Measurements from ENCODE around the gene JAG2.

Gene JAG2

GRCh38 chr14:105148604-105149145 lies 19.9 kb downstream of the JAG2 start:
- no peak for DNase-seq

- DNase-seq = no peak
These were observed 20.6 kb downstream of the JAG2 start for GRCh38 chr14:105147671-105148603.

- DNase-seq = no peak
These were observed 21.5 kb downstream of the JAG2 start for GRCh38 chr14:105146976-105147635.

- no peak for DNase-seq
These were observed 22.2 kb downstream of the JAG2 start for GRCh38 chr14:105146181-105146975.

GRCh38 chr14:105145381-105146180 lies 23.0 kb downstream of the JAG2 start:
- DNase-seq = no peak

- no peak for DNase-seq
These were observed 23.8 kb downstream of the JAG2 start for GRCh38 chr14:105144666-105145380.

GRCh38 chr14:105144026-105144665 lies 24.4 kb downstream of the JAG2 start:
- DNase-seq = no peak

- no peak for DNase-seq
These were observed 25.0 kb downstream of the JAG2 start for GRCh38 chr14:105143451-105144025.

GRCh38 chr14:105142651-105143450 lies 25.7 kb downstream of the JAG2 start:
- DNase-seq = no peak

- no peak for DNase-seq
These were observed 26.9 kb downstream of the JAG2 start for GRCh38 chr14:105141486-105142281.

GRCh38 chr14:105141026-105141425 lies 27.6 kb downstream of the JAG2 start:
- DNase-seq = no peak

- no peak for DNase-seq
These were observed 28.0 kb downstream of the JAG2 start for GRCh38 chr14:105140581-105140980.

- DNase-seq = no peak
These were observed 28.7 kb downstream of the JAG2 start for GRCh38 chr14:105139831-105140239.

- no peak for DNase-seq
These were observed 29.3 kb downstream of the JAG2 start for GRCh38 chr14:105139212-105139825.

GRCh38 chr14:105138551-105139111 lies 29.9 kb downstream of the JAG2 start:
- no peak for DNase-seq

- no peak for DNase-seq
These were observed 30.5 kb downstream of the JAG2 start for GRCh38 chr14:105138021-105138541.

GRCh38 chr14:105137481-105138020 lies 31.0 kb downstream of the JAG2 start:
- no peak for DNase-seq
